Activated CD4-positive, alpha-beta T cell treated with anti-CD3 and anti-CD28 coated beads for 24 hours (primary cell): ENCODE data around the gene SLC30A7.

ENCODE experiments used
- DNase-seq, 2 donors: peaks; one replicate each; pipeline ENCODE4 v3.0.0-alpha.2; 2020; ENCODE audit warnings: low read depth in 2 of 2

The SLC30A7 gene

GRCh38 chr1:101025657-101026429 is 130.0 kb downstream of the SLC30A7 start, which contains the start of gene DPH5:
Gene DPH5, minus strand, starts transcription at chr1:101025784. Its CDS starts 341 bp downstream, at chr1:101025443.
- peak; percentile 77 to 88 for DNase-seq

- no peak for DNase-seq
Observed at GRCh38 chr1:101026430-101026788, 130.5 kb downstream of the SLC30A7 start.

- no peak for DNase-seq
Observed at GRCh38 chr1:101027194-101027772, 131.4 kb downstream of the SLC30A7 start.

GRCh38 chr1:101028466-101028865 is 132.6 kb downstream of the SLC30A7 start:
- no peak for DNase-seq

- DNase-seq: no peak
Observed at GRCh38 chr1:101029184-101029583, 133.3 kb downstream of the SLC30A7 start.

- DNase-seq: no peak
Observed at GRCh38 chr1:101030881-101031280, 135.0 kb downstream of the SLC30A7 start.
